ENCODE data around the gene APOBEC3G.
"Not testable (repeated sequence)": the region's sequence is repeated elsewhere in the genome, so short reads cannot be mapped to it uniquely, and the experiment has no call there.

APOBEC3G gene

DNA sequence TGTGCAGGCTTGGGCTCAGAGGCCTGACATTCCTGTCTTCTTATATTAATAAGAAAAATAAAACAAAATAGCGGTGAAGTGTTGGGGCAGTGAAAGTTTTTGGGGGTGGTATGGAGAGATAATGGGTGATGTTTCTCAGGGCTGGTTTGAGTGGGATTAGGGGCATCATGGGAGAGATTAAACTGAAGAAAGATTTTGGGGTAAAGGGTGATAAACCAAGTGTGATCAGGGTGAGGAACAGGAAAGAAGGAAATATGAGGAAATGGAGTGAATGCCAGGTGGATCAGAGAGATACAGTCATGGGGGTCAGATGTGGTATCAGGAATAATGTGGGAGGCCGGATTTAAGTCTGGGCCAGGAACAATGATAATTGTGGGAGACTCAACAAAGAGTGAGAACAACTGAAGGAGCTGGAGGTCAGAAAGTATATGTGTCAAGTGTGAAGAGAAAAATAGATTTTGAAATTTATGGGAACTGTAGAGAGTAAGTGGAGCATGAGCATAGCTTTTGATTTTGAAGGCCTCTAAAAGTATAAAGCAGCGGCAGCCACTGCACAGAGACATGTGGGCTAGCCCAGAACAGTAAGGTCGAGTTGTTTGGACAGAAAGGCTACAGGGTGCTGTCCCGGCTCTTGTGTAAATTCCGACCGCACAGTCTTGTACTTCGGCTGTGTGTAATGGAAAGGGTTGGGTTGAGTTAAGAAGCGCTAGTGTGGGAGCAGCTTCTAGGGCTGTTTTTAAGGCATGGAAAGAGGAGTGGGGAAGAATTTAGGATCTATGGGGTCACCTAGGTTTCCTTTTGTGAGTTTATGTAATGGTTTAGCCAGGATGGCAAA is 10.4 kb upstream of the APOBEC3G start:
- not testable (repeated sequence) for DNase-seq (ENCODE audit: low read depth in 2 of 2)

- DNase-seq (ENCODE audit: low read depth in 2 of 2): no peak
Observed at GRCh38 chr22:39068033-39068785, 8.9 kb upstream of the APOBEC3G start.

GRCh38 chr22:39070186-39070585 is 6.9 kb upstream of the APOBEC3G start:
- DNase-seq (ENCODE audit: low read depth in 2 of 2): no peak

- not testable (repeated sequence) for DNase-seq (ENCODE audit: low read depth in 2 of 2)
Observed at GRCh38 chr22:39072581-39072981, 4.5 kb upstream of the APOBEC3G start.

- DNase-seq (ENCODE audit: low read depth in 2 of 2): no peak
Observed at GRCh38 chr22:39073981-39074380, 3.1 kb upstream of the APOBEC3G start.

- not testable (repeated sequence) for DNase-seq (ENCODE audit: low read depth in 2 of 2)
Observed at GRCh38 chr22:39076155-39077025, 685 bp upstream of the APOBEC3G start.

DNA sequence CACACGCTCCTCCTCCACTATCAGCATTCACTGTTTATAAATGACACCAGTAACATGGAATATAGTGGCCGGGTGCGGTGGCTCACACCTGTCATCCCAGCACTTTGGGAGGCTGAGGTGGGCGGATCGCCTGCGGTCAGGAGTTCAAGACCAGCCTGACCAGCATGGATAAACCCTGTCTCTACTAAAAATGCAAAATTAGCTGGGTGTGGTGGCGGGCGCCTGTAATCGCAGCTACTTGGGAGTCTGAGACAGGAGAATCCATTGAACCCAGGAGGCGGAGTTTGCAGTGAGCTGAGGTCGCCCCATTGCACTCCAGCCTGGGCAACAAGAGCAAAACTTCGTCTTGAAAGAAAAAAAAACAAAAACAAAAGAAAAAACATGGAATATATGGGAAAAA is 837 bp downstream of the APOBEC3G start:
- not testable (repeated sequence) for DNase-seq (ENCODE audit: low read depth in 2 of 2)

DNA sequence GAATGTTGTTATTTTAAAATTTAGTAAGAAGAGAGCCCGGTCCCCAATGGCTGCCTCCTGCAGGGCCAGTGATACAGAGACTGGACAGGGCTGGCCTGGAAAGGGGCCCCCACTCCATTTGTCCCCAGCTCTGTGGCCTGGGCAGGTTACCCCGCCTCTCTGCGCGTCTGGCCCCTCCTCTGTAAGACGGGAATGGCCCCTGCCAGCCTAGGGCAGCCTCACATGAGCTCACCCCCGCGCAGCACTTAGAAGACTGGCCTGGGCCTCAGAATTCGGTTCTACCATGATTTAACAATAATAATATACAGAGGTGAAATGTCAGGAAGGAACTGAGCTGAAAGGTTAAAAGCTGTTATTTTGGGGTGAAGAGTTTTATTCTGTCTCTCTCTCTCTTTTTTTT is 1.3 kb downstream of the APOBEC3G start:
- DNase-seq (ENCODE audit: low read depth in 2 of 2): no peak

DNA sequence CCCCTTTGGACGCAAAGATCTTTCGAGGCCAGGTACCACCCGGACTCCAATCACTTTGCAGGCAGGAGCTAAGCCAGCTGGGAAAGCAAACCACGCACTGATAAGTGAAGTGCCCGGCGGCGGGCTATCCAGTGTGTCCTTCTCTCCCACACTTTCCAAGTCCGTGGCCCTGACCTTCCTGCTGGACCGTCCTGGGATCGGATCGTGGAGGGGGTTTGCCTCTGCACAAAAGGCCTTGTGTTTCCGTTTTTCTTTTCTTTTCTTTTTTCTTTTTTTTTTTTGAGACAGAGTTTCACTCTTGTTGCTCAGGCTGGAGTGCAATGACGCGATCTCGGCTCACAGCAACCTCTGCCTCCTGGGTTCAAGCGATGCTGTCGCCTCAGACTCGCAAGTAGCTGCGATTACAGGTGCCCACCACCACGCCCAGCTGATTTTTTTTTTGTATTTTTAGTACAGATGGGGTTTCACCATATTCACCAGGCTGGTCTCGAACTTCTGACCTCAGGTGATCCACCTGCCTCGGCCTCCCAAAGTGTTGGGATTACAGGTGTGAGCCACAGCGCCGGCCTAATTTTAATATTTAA is 2.1 kb downstream of the APOBEC3G start:
- DNase-seq (ENCODE audit: low read depth in 2 of 2): not testable (repeated sequence)

- no peak for DNase-seq (ENCODE audit: low read depth in 2 of 2)
Observed at GRCh38 chr22:39080052-39080762, 3.1 kb downstream of the APOBEC3G start.

- no peak for DNase-seq (ENCODE audit: low read depth in 2 of 2)
Observed at GRCh38 chr22:39081016-39081415, 3.9 kb downstream of the APOBEC3G start.

DNA sequence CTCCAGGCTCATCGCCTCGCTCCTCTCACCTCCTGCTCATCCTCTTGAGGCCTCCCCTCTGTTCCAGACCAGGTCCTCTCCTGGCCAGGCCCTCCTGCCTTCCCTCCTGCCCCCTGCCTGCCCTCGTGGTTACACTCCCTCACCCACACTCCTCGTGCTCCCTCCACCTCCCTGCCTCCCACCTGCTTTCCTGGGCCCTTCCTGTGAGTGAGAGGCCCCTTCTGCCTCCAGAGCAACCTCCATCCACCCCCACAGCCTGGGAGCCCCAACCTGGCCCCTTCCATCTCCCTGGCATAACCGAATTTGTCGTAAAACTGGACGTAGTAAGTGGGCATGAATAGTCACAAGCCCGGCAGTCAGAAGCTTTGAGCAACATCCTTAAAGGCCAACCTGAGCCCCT is 4.5 kb downstream of the APOBEC3G start:
- no peak for DNase-seq (ENCODE audit: low read depth in 2 of 2)

- no peak for DNase-seq (ENCODE audit: low read depth in 2 of 2)
Observed at GRCh38 chr22:39083212-39084165, 6.4 kb downstream of the APOBEC3G start.

GRCh38 chr22:39084666-39085065 is 7.6 kb downstream of the APOBEC3G start:
- no peak for DNase-seq (ENCODE audit: low read depth in 2 of 2)

DNA sequence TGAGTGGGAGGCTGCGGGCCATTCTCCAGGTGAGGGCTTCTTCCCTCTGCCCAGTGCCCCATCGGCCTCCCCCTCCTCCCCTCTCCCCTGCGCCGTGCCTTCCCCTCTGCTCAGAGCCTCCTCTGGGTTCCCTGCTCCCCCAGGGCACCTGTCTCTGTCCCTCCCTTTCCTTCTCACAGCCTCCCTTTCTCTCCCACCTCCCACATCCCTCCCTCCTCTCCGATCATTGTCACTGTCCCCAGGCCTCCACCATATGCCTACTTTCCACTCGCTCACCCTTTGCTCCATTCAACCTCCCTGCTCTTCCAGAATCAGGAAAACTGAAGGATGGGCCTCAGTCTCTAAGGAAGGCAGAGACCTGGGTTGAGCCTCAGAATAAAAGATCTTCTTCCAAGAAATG is 10.0 kb downstream of the APOBEC3G start:
- no peak for DNase-seq (ENCODE audit: low read depth in 2 of 2)

DNA sequence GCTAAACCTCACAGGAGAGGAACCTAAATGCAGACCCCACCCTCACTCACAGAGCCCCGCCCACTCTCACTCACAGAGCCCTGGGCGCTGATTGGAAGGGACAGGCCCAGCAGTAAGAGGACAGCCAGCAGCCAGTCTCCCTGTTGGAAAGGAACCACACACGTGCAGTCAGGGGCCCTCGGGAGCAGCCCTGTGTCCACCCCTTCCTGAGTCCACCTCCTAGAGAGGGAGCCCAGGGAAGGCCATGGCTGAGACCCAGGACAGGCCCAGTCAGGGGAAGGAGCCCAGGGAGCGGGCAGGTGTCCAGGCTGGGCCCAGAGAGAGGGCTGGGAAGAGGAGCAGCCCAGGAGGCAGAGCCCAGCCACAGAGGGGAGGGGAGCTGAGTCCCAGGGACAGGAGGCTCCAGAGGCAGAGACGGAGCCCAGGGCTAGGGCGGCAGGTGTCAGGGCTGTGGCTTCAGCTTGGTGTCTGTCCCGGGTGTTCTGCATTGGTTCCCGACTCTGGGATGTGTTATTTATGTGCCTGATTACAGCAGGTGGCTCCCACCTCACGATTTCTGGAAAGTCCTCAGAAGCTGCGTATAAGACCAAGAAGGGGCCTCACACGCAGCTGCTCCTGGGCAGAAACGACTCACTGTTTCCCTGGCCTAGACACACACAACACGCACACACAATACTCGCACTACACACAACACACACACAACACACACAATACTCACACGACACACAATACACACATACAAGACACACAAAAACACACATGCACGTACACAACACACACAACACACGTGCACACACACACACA is 11.0 kb downstream of the APOBEC3G start:
- no peak for DNase-seq (ENCODE audit: low read depth in 2 of 2)

DNA sequence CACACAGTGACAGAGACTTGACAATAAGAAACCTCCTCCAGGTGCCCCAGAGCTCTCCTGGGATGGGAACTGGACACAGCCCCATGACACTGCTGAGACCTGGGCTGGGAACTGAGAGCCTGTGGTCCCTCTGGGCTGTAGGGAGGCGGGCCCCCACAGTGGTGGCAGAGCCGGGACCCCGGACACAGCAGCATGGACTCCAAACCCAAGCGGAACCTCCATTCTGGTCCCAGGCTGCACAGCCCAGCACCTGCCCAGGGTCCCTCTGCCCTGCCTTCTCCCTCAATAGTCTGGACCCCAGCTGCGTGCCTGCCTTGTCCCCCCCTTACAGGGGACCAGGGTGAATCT is 11.6 kb downstream of the APOBEC3G start:
- DNase-seq (ENCODE audit: low read depth in 2 of 2): no peak

DNA sequence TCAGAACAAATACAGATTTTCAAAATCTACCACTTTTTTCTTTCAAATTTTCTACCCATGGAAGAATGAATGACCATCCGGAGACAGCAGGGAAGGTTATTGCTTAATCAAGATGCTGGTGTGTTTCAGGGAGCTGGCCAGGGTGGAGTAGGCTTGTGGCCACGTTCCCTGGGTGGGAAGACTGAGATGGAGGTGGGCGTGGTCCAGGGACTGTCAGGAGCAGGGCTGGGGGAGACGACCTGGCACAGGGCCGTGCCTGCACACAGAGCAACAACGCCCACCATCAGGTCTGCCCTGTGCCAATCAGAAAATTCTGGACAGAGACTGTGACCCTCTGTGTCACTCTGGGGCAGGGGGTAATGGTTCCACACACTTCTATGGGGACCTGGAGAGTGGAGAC is 12.9 kb downstream of the APOBEC3G start:
- no peak for DNase-seq (ENCODE audit: low read depth in 2 of 2)

DNA sequence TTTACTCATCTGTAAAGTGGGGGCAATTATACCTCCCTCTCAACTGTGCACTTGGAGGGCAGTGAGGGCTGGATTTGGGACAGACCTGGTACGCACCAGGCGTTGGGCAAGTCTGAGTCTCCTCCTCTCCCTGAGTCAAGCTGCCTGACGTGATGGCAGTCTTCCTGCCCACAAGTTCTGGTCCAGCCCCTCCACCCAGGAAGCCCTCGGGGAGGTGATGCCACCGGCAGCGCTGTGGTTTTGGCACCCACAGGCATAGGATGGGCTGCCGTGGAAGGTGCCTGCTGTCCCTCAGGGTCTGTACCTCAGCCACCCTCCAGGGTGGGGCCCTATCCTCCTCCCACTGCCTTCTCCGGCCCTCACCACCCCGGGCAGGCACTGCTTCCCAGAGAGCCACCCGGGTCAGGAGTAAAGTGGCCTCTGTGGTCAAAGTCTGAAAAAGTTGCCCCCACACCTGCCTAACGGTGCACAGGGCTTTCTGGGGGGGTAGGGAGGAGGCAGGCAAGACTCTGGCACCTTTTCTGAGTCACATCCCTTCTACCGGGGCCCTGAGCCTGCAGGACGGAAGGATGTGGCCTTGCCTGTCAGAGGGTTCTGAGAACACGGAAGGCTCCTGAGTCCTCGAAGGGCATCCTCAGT is 13.5 kb downstream of the APOBEC3G start:
- DNase-seq (ENCODE audit: low read depth in 2 of 2): peak; percentile 86 to 87
